ENCODE results near the gene GPR151. TPM values are rescaled to one million over a fixed set of nuclear protein-coding genes. Genes with fewer than 3 reads are reported as not detected.

The GPR151 gene
- total and polyA plus RNA-seq, 9 of the 15 experiments (the other 6 are each of a cell fraction or from before 2014, with no cell fraction given), result 0.06 TPM; not detected in 8

GRCh38 chr5:146540414-146540813 lies 24.4 kb upstream of the GPR151 start:
- H3K9me3 ChIP-seq (replicated peaks; ENCODE audit: control insufficient read depth, insufficient read depth, low read depth, low read length), result no peaks in the 10 kb centered on the region
- in situ Hi-C loops (cut with MboI) (loop anchor here (5.0 kb wide), 1 partner anchor 417 kb away; no protein-coding TSS in a partner anchor), intact Hi-C loops (cut with micrococcal nuclease) (loop anchor here (5.0 kb wide), 1 partner anchor 1037 kb away; no protein-coding TSS in a partner anchor)
- ChIA-PET CTCF (ENCODE audit: low intra/inter-chr PET ratio) (no interaction called here), POLR2A (interaction anchor here (1.5 kb wide), 1 partner anchor 9 kb away, joined by 3 read pairs; no protein-coding TSS in a partner anchor)
- H3K4me2 ChIP-seq (ENCODE audit: insufficient read depth, low read length), result no peak overlapping the region
- TF ChIP-seq ZNF436 (CRISPR knock-in tag; IDR thresholded peaks at IDR 0.05) (no peak), SNRNP70 (optimal IDR thresholded peaks at IDR 0.05; ENCODE audit: low read depth, low read length) (no peak), CBFA2T2 (conservative IDR thresholded peaks at IDR 0.05) (no peak), ELF2 (CRISPR knock-in tag; IDR thresholded peaks at IDR 0.05) (no peak), ZBTB26 (CRISPR knock-in tag; IDR thresholded peaks at IDR 0.05) (no peak), FOXA1 (IDR thresholded peaks at IDR 0.05; ENCODE audit: borderline replicate concordance) (no peak), ZBTB7A (IDR thresholded peaks at IDR 0.05; ENCODE audit: borderline replicate concordance, control insufficient read depth, low read depth, low read length) (no peak), MXD1 (CRISPR knock-in tag; IDR thresholded peaks at IDR 0.05; ENCODE audit: borderline replicate concordance, poor library complexity, severe bottlenecking) (no peak), E4F1 (CRISPR knock-in tag; IDR thresholded peaks at IDR 0.05; ENCODE audit: borderline replicate concordance) (no peak), NCOA2 (IDR thresholded peaks at IDR 0.05; ENCODE audit: partially characterized antibody in 2 of 2) (no peak), KAT2B (IDR thresholded peaks at IDR 0.05; ENCODE audit: low read depth, low read length) (no peak), USF2 (CRISPR knock-in tag; IDR thresholded peaks at IDR 0.05) (no peak), SRSF9 (IDR thresholded peaks at IDR 0.05; ENCODE audit: borderline replicate concordance, low read depth, low read length) (no peak), TFAM (CRISPR knock-in tag; conservative IDR thresholded peaks at IDR 0.05) (no peak), ZC3H8 (IDR thresholded peaks at IDR 0.05) (no peak), HSF4 (CRISPR knock-in tag; IDR thresholded peaks at IDR 0.05; ENCODE audit: borderline replicate concordance) (no peak), NFE2 (IDR thresholded peaks at IDR 0.05; ENCODE audit: low read depth) (no peak), WHSC1 (IDR thresholded peaks at IDR 0.05; ENCODE audit: low read length) (no peak), ZNF224 (CRISPR knock-in tag; IDR thresholded peaks at IDR 0.05) (no peak), TCF7 (IDR thresholded peaks at IDR 0.05; ENCODE audit: borderline replicate concordance) (no peak)
- H4K20me1 ChIP-seq (replicated peaks; ENCODE audit: control insufficient read depth, insufficient read depth, low read length), result no peaks in the 10 kb centered on the region
- no peak overlapping the region for H3K9ac ChIP-seq (ENCODE audit: insufficient read depth in 1 of 2, low read depth in 2 of 2, low read length in 2 of 2)
- no TSS peak for BruUV-seq (replicated peaks)
- peaks cover 0 to 13% of the 10 kb centered on the region in 2 experiments; a peak in 2 of 5 replicates for H3K27me3 ChIP-seq (ENCODE audit: control insufficient read depth in 2 of 2, insufficient read depth in 2 of 2, low read length in 2 of 2)
- FAIRE-seq (no peak), DNase-seq (ENCODE audit: extremely low read depth in 1 of 4, low spot score in 3 of 4) (no peak), ATAC-seq (no peak)
- H3K4me1 ChIP-seq (replicated peaks in 1 of 2; ENCODE audit: control insufficient read depth in 2 of 2, insufficient read depth in 2 of 2, low read length in 2 of 2), result no peaks in the 10 kb centered on the region
- 0% methylated on average over 2 of the region's 2 CpGs for WGBS (ENCODE audit: insufficient coverage, low coverage, missing lambda C conversion rate)
- H3K79me2 ChIP-seq (ENCODE audit: control insufficient read depth, insufficient read depth, low read length), result no peaks in the 10 kb centered on the region
- H2AFZ ChIP-seq (ENCODE audit: low read depth, low read length), result no peak overlapping the region
- H3K27ac ChIP-seq (ENCODE audit: extremely low read depth, low read depth, low read length), result no peak overlapping the region
- no peaks in the 10 kb centered on the region for H3K9me1 ChIP-seq (ENCODE audit: control insufficient read depth, insufficient read depth, low read length)
- H3K36me3 ChIP-seq (ENCODE audit: control insufficient read depth, insufficient read depth, low read length), result no peaks in the 10 kb centered on the region
- H3K4me3 ChIP-seq, result no peak overlapping the region

All from K562 (cell line).